Keratinocyte (primary cell): ENCODE results near the gene UVSSA. TPM values are rescaled to one million over a fixed set of nuclear protein-coding genes. Genes with fewer than 3 reads are reported as not detected.
A peak's percentile ranks its signal among the peaks of the same experiment; 100 is the strongest.

ENCODE experiments used
- DNase-seq: peaks from one replicate; pipeline ENCODE4 v3.0.0-alpha.2; 2011; ENCODE audit warnings: low read depth, missing footprints, low spot score
- FAIRE-seq: peaks from 2 replicates; lab custom pipeline; 2011; peaks lifted over from hg19 to GRCh38; lab: Jason Lieb, UNC
- H2AFZ ChIP-seq: 2 replicates; pipeline ENCODE4 v1.6.0; 2012; ENCODE audit warnings: low read length, control low read depth, inconsistent platforms; ENCODE audit not compliant: control insufficient read depth
- H3K27ac ChIP-seq: 2 replicates; pipeline ENCODE4 v1.5.1; 2011; ENCODE audit warnings: low read length; ENCODE audit not compliant: control insufficient read depth, insufficient read depth
- H3K27me3 ChIP-seq: 3 replicates; pipeline ENCODE4 v1.6.0; 2011; ENCODE audit warnings: low read length; ENCODE audit not compliant: control insufficient read depth, insufficient read depth; ENCODE audit errors: extremely low read depth
- H3K36me3 ChIP-seq, 2 experiments: 2 replicates in 1 of 2; 3 replicates in 1 of 2; pipeline ENCODE4 v1.5.1; 2011; ENCODE audit warnings: low read length in 2 of 2, mild to moderate bottlenecking in 1 of 2; ENCODE audit not compliant: control insufficient read depth in 2 of 2, insufficient read depth in 2 of 2; ENCODE audit errors: extremely low read depth in 1 of 2
- H3K4me1 ChIP-seq: 3 replicates; pipeline ENCODE4 v1.5.1; 2011; ENCODE audit warnings: low read length; ENCODE audit not compliant: control insufficient read depth, insufficient read depth; ENCODE audit errors: extremely low read depth
- H3K4me2 ChIP-seq: 3 replicates; pipeline ENCODE4 v1.6.0; 2011; ENCODE audit warnings: low read depth, low read length; ENCODE audit not compliant: control insufficient read depth, insufficient read depth; ENCODE audit errors: extremely low read depth
- H3K4me3 ChIP-seq, 3 experiments: fragments of 200-600 bp in 1 of 3; sonication (generic) in 1 of 3; 2 replicates in 2 of 3; 3 replicates in 1 of 3; pipeline ENCODE4 v1.5.1; 2011 to 2016; ENCODE audit warnings: low read length in 3 of 3, mild to moderate bottlenecking in 3 of 3, control low read depth in 2 of 3, inconsistent platforms in 1 of 3, low read depth in 1 of 3, mixed read lengths in 1 of 3, mixed run types in 1 of 3, moderate library complexity in 1 of 3; ENCODE audit not compliant: control insufficient read depth in 2 of 3, insufficient read depth in 2 of 3; ENCODE audit errors: extremely low read depth in 1 of 3
- H3K79me2 ChIP-seq: 2 replicates; pipeline ENCODE4 v1.6.0; 2012; ENCODE audit warnings: low read length; ENCODE audit not compliant: control insufficient read depth, insufficient read depth
- H3K9ac ChIP-seq: 3 replicates; pipeline ENCODE4 v1.6.0; 2011; ENCODE audit warnings: low read length; ENCODE audit not compliant: control insufficient read depth, insufficient read depth; ENCODE audit errors: extremely low read depth
- H3K9me1 ChIP-seq: 3 replicates; pipeline ENCODE4 v1.6.0; 2011; ENCODE audit warnings: low read length; ENCODE audit not compliant: control insufficient read depth, insufficient read depth; ENCODE audit errors: extremely low read depth
- H3K9me3 ChIP-seq: 2 replicates; pipeline ENCODE4 v1.5.1; 2012; ENCODE audit warnings: low read depth, low read length; ENCODE audit not compliant: control insufficient read depth
- H4K20me1 ChIP-seq: 3 replicates; pipeline ENCODE4 v1.6.0; 2011; ENCODE audit warnings: low read length; ENCODE audit not compliant: control insufficient read depth, insufficient read depth; ENCODE audit errors: extremely low read depth
- EZH2 ChIP-seq: IDR thresholded peaks from one replicate; pipeline ENCODE4 v1.6.1; 2012; ENCODE audit warnings: inconsistent platforms, mild to moderate bottlenecking, low read length, moderate library complexity
- dilution Hi-C: fragments of 300-500 bp; cut with MboI; formaldehyde crosslinking; loops from one replicate; pipeline ENCODE4 v1.7.0; 2020; ENCODE audit warnings: low sequenced_read_pairs; ENCODE audit not compliant: extremely low pct_ligation_motif_present
- polyA plus RNA-seq, 5 experiments: library from polyadenylated mRNA; depleted of rRNA in 3 of 5; stranded (reverse) in 3 of 5; stranded (forward) in 1 of 5; unstranded in 1 of 5; fragments of >200 nt; gene quantifications; 1 replicate in 1 of 5; 2 replicates in 3 of 5; 3 replicates in 1 of 5; pipeline versions ENCODE4 v1.2.1 to v1.2.3, GENCODE V29; 2011 to 2012; ENCODE audit warnings: missing spikeins in 2 of 5, low read depth in 1 of 5, low replicate concordance in 1 of 5
- TF ChIP-seq, protein P1 (sequence below), 3 experiments: IDR thresholded peaks in 1 of 3; conservative IDR thresholded peaks in 1 of 3; optimal IDR thresholded peaks in 1 of 3; 2 replicates in 2 of 3; 3 replicates in 1 of 3; pipeline versions ENCODE3 to v1.5.1; 2011; ENCODE audit warnings: low read length in 3 of 3, mild to moderate bottlenecking in 3 of 3, moderate library complexity in 2 of 3, control low read depth in 1 of 3, inconsistent platforms in 1 of 3; ENCODE audit not compliant: insufficient read depth in 2 of 3; ENCODE audit errors: extremely low read depth in 1 of 3

The UVSSA gene
- polyA plus RNA-seq, 1 donor (not counting 4 experiments of a cell fraction or from before 2014, with no cell fraction given), result 4.7 TPM

DNA sequence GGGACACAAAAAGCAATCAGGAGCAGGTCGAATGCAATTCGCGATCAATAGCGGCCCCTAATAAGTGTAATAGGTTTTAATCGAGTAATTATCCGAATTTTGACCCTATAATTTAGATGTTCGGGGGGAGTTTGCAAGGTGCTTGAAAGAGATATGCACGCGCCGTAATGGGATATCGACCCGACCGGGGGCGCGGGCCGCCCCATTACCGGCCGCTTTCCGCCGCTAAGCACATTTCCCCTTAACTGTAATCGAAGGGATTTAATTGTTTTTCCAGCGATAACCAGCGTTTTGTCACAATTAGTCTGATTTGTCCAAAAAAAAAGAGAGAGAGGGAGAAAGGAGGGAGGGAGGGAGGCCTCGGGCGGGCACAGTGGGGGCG lies 58.2 kb downstream of the UVSSA start:
- no peaks in the 10 kb centered on the region for H3K4me1 ChIP-seq
- TF ChIP-seq, protein P1, sequence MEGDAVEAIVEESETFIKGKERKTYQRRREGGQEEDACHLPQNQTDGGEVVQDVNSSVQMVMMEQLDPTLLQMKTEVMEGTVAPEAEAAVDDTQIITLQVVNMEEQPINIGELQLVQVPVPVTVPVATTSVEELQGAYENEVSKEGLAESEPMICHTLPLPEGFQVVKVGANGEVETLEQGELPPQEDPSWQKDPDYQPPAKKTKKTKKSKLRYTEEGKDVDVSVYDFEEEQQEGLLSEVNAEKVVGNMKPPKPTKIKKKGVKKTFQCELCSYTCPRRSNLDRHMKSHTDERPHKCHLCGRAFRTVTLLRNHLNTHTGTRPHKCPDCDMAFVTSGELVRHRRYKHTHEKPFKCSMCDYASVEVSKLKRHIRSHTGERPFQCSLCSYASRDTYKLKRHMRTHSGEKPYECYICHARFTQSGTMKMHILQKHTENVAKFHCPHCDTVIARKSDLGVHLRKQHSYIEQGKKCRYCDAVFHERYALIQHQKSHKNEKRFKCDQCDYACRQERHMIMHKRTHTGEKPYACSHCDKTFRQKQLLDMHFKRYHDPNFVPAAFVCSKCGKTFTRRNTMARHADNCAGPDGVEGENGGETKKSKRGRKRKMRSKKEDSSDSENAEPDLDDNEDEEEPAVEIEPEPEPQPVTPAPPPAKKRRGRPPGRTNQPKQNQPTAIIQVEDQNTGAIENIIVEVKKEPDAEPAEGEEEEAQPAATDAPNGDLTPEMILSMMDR (optimal IDR thresholded peaks at IDR 0.05 in 1 of 3, IDR thresholded peaks at IDR 0.05 in 1 of 3, conservative IDR thresholded peaks at IDR 0.05 in 1 of 3; ENCODE audit: extremely low read depth in 1 of 3, insufficient read depth in 2 of 3, low read length in 3 of 3), result no peak
- TF ChIP-seq EZH2, result peak; percentile 49
- no peak for FAIRE-seq

DNA sequence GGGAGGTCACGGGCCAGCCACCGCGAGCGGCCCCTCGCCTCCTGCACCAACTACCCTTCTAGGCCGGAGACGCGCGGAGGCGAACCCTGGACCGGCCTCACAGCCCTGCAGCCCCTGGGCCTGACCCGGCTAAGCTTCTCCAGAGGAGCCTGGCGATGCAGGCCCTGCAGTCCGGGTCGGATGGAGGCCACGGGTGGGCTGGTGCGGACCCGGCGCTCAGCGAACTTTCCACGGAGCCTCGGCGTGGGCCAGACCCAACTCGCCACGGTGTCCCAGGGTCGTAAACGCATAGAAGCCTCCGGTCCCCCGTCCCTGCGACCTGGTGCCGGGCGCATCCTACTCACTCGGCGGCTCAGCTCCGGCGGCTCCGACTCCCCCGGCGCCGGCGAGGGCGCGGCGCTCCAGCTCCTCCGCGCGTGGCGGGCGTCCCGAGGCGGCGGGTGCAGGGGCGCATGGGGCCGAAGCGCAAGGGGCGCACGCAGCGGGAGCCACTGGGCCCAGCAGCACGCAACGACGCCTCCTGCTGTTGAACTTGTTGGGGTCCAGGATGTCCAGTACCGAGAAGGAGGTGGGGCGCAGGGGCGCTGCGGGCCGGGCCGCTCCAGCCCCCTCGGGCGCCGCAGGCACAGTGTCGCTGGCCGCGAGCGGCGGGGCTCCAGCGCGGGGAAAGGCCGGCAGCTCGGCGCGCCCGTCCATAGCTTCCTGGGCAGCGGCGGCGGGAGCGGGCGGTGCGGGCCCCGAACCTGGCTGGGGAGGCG lies 58.8 kb downstream of the UVSSA start:
- dilution Hi-C loops, result loop anchor here (25.0 kb wide), 1 partner anchor 231 kb away; no protein-coding TSS in a partner anchor
- no peak overlapping the region for H2AFZ ChIP-seq
- no peak overlapping the region for H3K27ac ChIP-seq
- H3K4me3 ChIP-seq, result no peak overlapping the region
- no peaks in the 10 kb centered on the region for H3K79me2 ChIP-seq
- DNase-seq (no peak), FAIRE-seq (no peak)
- H4K20me1 ChIP-seq, result no peaks in the 10 kb centered on the region
- H3K9ac ChIP-seq, result no peak overlapping the region
- peaks cover 93% of the 10 kb centered on the region for H3K27me3 ChIP-seq
- peak; percentile 3 for TF ChIP-seq EZH2
- TF ChIP-seq, protein P1 (optimal IDR thresholded peaks at IDR 0.05 in 1 of 3, IDR thresholded peaks at IDR 0.05 in 1 of 3, conservative IDR thresholded peaks at IDR 0.05 in 1 of 3; ENCODE audit: extremely low read depth in 1 of 3, insufficient read depth in 2 of 3, low read length in 3 of 3), result no peak
- H3K9me3 ChIP-seq, result no peaks in the 10 kb centered on the region
- no peak overlapping the region for H3K4me2 ChIP-seq
- no peaks in the 10 kb centered on the region for H3K36me3 ChIP-seq
- no peaks in the 10 kb centered on the region for H3K4me1 ChIP-seq
- no peaks in the 10 kb centered on the region for H3K9me1 ChIP-seq

More for the DNA sequence above, 58.2 kb downstream of the UVSSA start:
- Histone ChIP-seq H3K79me2 (no peaks in the 10 kb centered on the region), H3K36me3 (no peaks in the 10 kb centered on the region), H3K4me2 (no peak overlapping the region), H4K20me1 (no peaks in the 10 kb centered on the region), H3K27ac (no peak overlapping the region), H3K9ac (no peak overlapping the region), H2AFZ (no peak overlapping the region), H3K4me3 (no peak overlapping the region), H3K27me3 (peaks cover 95% of the 10 kb centered on the region), H3K9me1 (no peaks in the 10 kb centered on the region), H3K9me3 (no peaks in the 10 kb centered on the region)
- DNase-seq, result no peak
- dilution Hi-C loops, result loop anchor here (25.0 kb wide), 1 partner anchor 232 kb away; no protein-coding TSS in a partner anchor
